ENCODE measurements around the gene VSTM4. TPM values are rescaled to one million over a fixed set of nuclear protein-coding genes. Genes with fewer than 3 reads are reported as not detected.

Gene VSTM4
- total RNA-seq, 2 experiments from 2014 or later = not detected

DNA sequence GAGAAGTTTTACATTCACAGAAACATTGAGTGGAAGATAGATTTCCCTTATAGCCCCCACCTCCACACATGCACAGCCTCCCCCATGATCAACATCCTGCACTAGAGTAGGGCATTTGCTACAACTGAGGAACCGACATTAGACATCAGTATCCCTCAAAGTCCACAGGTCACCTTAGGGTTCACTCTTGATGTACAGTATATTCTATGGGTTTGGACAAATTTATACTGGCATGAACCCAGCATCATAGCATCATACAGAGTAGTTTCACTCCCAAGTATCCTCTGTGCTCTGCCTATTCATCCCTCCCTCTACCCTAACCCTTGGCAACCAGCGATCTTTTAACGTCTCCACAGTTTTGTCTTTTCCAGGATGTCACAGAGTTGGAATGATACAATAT, 64.4 kb downstream of the VSTM4 start:
- intact Hi-C loops (cut with micrococcal nuclease; ENCODE audit: unreplicated experiment) = no loop called here
- no peak for DNase-seq (ENCODE audit: low spot score)

DNA sequence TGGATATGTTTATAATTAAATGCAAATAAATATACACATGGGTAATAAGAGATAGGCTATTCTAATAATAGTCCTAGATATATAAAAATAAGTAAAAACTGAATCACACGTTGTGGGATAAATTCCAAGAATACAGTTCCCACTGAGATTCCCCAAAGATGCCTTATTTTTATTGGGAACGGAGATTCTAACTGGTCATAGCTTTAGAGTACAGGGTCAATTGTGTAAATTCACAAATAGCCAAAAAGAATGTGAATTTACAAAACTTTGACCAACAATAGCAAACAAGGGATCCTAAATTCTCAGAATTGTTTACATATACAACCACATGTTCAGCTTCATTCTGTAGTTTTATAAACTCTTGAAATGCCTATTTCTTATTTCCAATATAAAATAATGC, 65.0 kb downstream of the VSTM4 start:
- POLR2A ChIA-PET = interaction anchor here (0.6 to 1.5 kb wide), 3 partner anchors 19 to 132 kb away, joined by 3 read pairs; no protein-coding TSS in a partner anchor
- Histone ChIP-seq H3K36me3 (ENCODE audit: insufficient read depth, low read length) (no peaks in the 10 kb centered on the region), H4K20me1 (ENCODE audit: insufficient read depth, low read length) (no peaks in the 10 kb centered on the region), H3K4me2 (ENCODE audit: low read length) (no peak overlapping the region), H3K79me2 (ENCODE audit: insufficient read depth, low read depth, low read length) (no peaks in the 10 kb centered on the region), H3K27ac (ENCODE audit: low read depth, low read length, poor library complexity, severe bottlenecking) (no peak overlapping the region), H3K4me3 (ENCODE audit: low read depth, low read length, poor library complexity, severe bottlenecking) (no peak overlapping the region), H3K9me3 (ENCODE audit: low read length) (peaks cover 6% of the 10 kb centered on the region; the same call in 1 of the 2 replicates), H2AFZ (ENCODE audit: low read length) (no peak overlapping the region; the same call in 1 of the 2 replicates), H3K4me1 (ENCODE audit: insufficient read depth, low read length, poor library complexity, severe bottlenecking) (peaks cover 65% of the 10 kb centered on the region), H3K9me2 (ENCODE audit: insufficient read depth, low read length) (no peaks in the 10 kb centered on the region)
- no TSS peak for BruUV-seq (replicated peaks)
- CTCF ChIA-PET (ENCODE audit: unreplicated experiment) = no interaction called here
- TF ChIP-seq CTCF (conservative IDR thresholded peaks at IDR 0.05; ENCODE audit: low read length) = no peak
- TF ChIP-seq EZH2phosphoT487 (IDR thresholded peaks at IDR 0.05; ENCODE audit: borderline replicate concordance, low read depth, low read length) = no peak
- DNase-seq (ENCODE audit: low spot score) = no peak
- intact Hi-C loops (cut with micrococcal nuclease; ENCODE audit: unreplicated experiment) = no loop called here

More for the DNA sequence above, 64.4 kb downstream of the VSTM4 start:
- H3K27ac ChIP-seq (ENCODE audit: low read depth, low read length, poor library complexity, severe bottlenecking) = no peak overlapping the region
- no peaks in the 10 kb centered on the region for H3K36me3 ChIP-seq (ENCODE audit: insufficient read depth, low read length)
- no peak for TF ChIP-seq CTCF (conservative IDR thresholded peaks at IDR 0.05; ENCODE audit: low read length)
- no peak for TF ChIP-seq EZH2phosphoT487 (IDR thresholded peaks at IDR 0.05; ENCODE audit: borderline replicate concordance, low read depth, low read length)
- no peak overlapping the region; the same call in 1 of the 2 replicates for H2AFZ ChIP-seq (ENCODE audit: low read length)
- no peaks in the 10 kb centered on the region for H3K9me2 ChIP-seq (ENCODE audit: insufficient read depth, low read length)
- H3K4me3 ChIP-seq (ENCODE audit: low read depth, low read length, poor library complexity, severe bottlenecking) = no peak overlapping the region
- H3K4me1 ChIP-seq (ENCODE audit: insufficient read depth, low read length, poor library complexity, severe bottlenecking) = peaks cover 70% of the 10 kb centered on the region
- H4K20me1 ChIP-seq (ENCODE audit: insufficient read depth, low read length) = no peaks in the 10 kb centered on the region
- CTCF ChIA-PET (ENCODE audit: unreplicated experiment) = no interaction called here
- H3K4me2 ChIP-seq (ENCODE audit: low read length) = no peak overlapping the region
- peaks cover 6% of the 10 kb centered on the region; the same call in 1 of the 2 replicates for H3K9me3 ChIP-seq (ENCODE audit: low read length)
- BruUV-seq (replicated peaks) = no TSS peak
- POLR2A ChIA-PET = interaction anchor here (0.7 to 1.5 kb wide), 4 partner anchors 19 to 78 kb away, joined by 3 to 4 read pairs (median 3); no protein-coding TSS in a partner anchor
- H3K79me2 ChIP-seq (ENCODE audit: insufficient read depth, low read depth, low read length) = no peaks in the 10 kb centered on the region

DNA sequence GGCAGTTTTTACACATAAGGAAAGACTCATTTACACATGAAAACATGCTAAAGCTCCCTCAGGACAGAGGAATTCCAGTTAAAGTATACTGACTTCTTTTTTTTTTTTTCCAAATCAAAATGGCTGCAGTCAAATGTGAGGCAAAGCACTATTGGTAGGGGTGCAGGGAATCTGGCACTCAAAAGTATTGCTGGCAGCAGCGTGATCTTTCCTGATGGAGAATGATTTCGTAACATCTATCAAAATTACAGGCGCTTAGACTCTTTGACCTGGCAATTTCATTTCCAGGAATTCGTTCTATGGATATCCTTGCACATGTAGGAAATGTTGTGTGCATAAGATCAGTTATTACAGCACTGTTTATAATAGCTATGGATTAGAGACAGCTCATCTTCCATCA, 65.7 kb downstream of the VSTM4 start:
- peaks cover 6% of the 10 kb centered on the region; the same call in 1 of the 2 replicates for H3K9me3 ChIP-seq (ENCODE audit: low read length)
- ChIA-PET CTCF (ENCODE audit: unreplicated experiment) (no interaction called here), POLR2A (interaction anchor here (0.6 to 0.7 kb wide), 4 partner anchors 32 to 475 kb away, joined by 3 read pairs; no protein-coding TSS in a partner anchor)
- H3K79me2 ChIP-seq (ENCODE audit: insufficient read depth, low read depth, low read length) = no peaks in the 10 kb centered on the region
- H3K27ac ChIP-seq (ENCODE audit: low read depth, low read length, poor library complexity, severe bottlenecking) = no peak overlapping the region
- no peak overlapping the region for H2AFZ ChIP-seq (ENCODE audit: low read length)
- no TSS peak for BruUV-seq (replicated peaks)
- no peak for DNase-seq (ENCODE audit: low spot score)
- TF ChIP-seq CTCF (conservative IDR thresholded peaks at IDR 0.05; ENCODE audit: low read length) = no peak
- TF ChIP-seq EZH2phosphoT487 (IDR thresholded peaks at IDR 0.05; ENCODE audit: borderline replicate concordance, low read depth, low read length) = no peak
- H3K36me3 ChIP-seq (ENCODE audit: insufficient read depth, low read length) = no peaks in the 10 kb centered on the region
- no peaks in the 10 kb centered on the region for H3K9me2 ChIP-seq (ENCODE audit: insufficient read depth, low read length)
- H4K20me1 ChIP-seq (ENCODE audit: insufficient read depth, low read length) = no peaks in the 10 kb centered on the region
- H3K4me2 ChIP-seq (ENCODE audit: low read length) = no peak overlapping the region
- H3K4me1 ChIP-seq (ENCODE audit: insufficient read depth, low read length, poor library complexity, severe bottlenecking) = peaks cover 58% of the 10 kb centered on the region
- intact Hi-C loops (cut with micrococcal nuclease; ENCODE audit: unreplicated experiment) = no loop called here
- no peak overlapping the region for H3K4me3 ChIP-seq (ENCODE audit: low read depth, low read length, poor library complexity, severe bottlenecking)
